PC-9 (cell line): ENCODE data around the gene DHX8. TPM values are rescaled to one million over a fixed set of nuclear protein-coding genes. Genes with fewer than 3 reads are reported as not detected.

Experiments
- BruUV-seq: library from RNA; stranded (reverse); fragments of 400-500 nt; replicated peaks from 2 replicates; lab custom pipeline; 2021; lab: Mats Ljungman, UMichigan
- CTCF ChIA-PET: fragments of 300-600 bp; sonication (Branson Sonifier 250); formaldehyde crosslinking; loops from one replicate; lab custom pipeline; 2022; ENCODE audit warnings: antibody characterized with exemption; lab: Charles Lee
- POLR2A ChIA-PET: fragments of 300-600 bp; sonication (Branson Sonifier 250); formaldehyde crosslinking; loops from one replicate; lab custom pipeline; 2022; ENCODE audit warnings: antibody characterized with exemption; ENCODE audit not compliant: unreplicated experiment; lab: Charles Lee
- DNase-seq, 2 experiments: peaks; one replicate each; pipeline versions ENCODE4 v3.0.0 to v3.0.0-alpha.2; 2015 to 2022; ENCODE audit warnings: mixed read lengths in 1 of 2
- H2AFZ ChIP-seq: fragments of 200-600 bp; sonication (generic); 2 replicates; pipeline ENCODE4 v1.8.1; 2017; ENCODE audit warnings: antibody characterized with exemption
- H3F3A ChIP-seq: fragments of 200-600 bp; sonication (generic); 2 replicates; pipeline ENCODE4 v1.8.1; 2017; ENCODE audit warnings: antibody characterized with exemption, mild to moderate bottlenecking, low read depth; ENCODE audit not compliant: insufficient read depth
- H3K27ac ChIP-seq: fragments of 200-600 bp; sonication (generic); 2 replicates; pipeline ENCODE4 v1.6.1; 2016; ENCODE audit warnings: mixed run types
- H3K27me3 ChIP-seq: fragments of 200-600 bp; sonication (generic); 2 replicates; pipeline ENCODE4 v1.6.1; 2016; ENCODE audit warnings: low read depth, mixed run types; ENCODE audit not compliant: insufficient read depth
- H3K36me3 ChIP-seq: fragments of 200-600 bp; sonication (generic); 2 replicates; pipeline ENCODE4 v1.6.1; 2016; ENCODE audit warnings: low read depth, mixed run types
- H3K4me1 ChIP-seq: fragments of 200-600 bp; sonication (generic); replicated peaks from 2 replicates; pipeline ENCODE4 v1.6.1; 2016; ENCODE audit warnings: mixed run types; ENCODE audit not compliant: insufficient read depth
- H3K4me2 ChIP-seq: fragments of 200-600 bp; sonication (generic); 2 replicates; pipeline ENCODE4 v1.6.1; 2017; ENCODE audit warnings: mixed run types
- H3K4me3 ChIP-seq: fragments of 200-600 bp; sonication (generic); 2 replicates; pipeline ENCODE4 v1.6.1; 2016; ENCODE audit warnings: mixed run types
- H3K79me2 ChIP-seq: fragments of 200-600 bp; sonication (generic); 2 replicates; pipeline ENCODE4 v1.6.1; 2017; ENCODE audit warnings: low read depth, mixed run types
- H3K9me2 ChIP-seq: fragments of 200-600 bp; sonication (generic); 2 replicates; pipeline ENCODE4 v1.8.1; 2017; ENCODE audit warnings: mild to moderate bottlenecking; ENCODE audit not compliant: insufficient read depth
- H3K9me3 ChIP-seq: fragments of 200-600 bp; sonication (generic); 2 replicates; pipeline ENCODE4 v1.8.1; 2016; ENCODE audit warnings: low read depth; ENCODE audit not compliant: insufficient read depth
- H4K20me1 ChIP-seq: fragments of 200-600 bp; sonication (generic); 2 replicates; pipeline ENCODE4 v1.8.1; 2017; ENCODE audit not compliant: insufficient read depth
- EZH2 ChIP-seq: fragments of 200-600 bp; sonication (generic); IDR thresholded peaks from 2 replicates; pipeline ENCODE4 v1.8.0; 2017; ENCODE audit warnings: antibody characterized with exemption, low read depth
- intact Hi-C: fragments of 100-400 bp; cut with micrococcal nuclease; formaldehyde crosslinking; loops from one replicate; pipeline ENCODE4 v1.10.0; 2022; ENCODE audit not compliant: unreplicated experiment
- total RNA-seq: library from RNA; stranded (reverse); gene quantifications from 2 replicates; pipeline ENCODE4 v1.2.3, GENCODE V29; 2021
- TF ChIP-seq, protein P1 (sequence below): fragments of 200-600 bp; sonication (generic); conservative IDR thresholded peaks from 2 replicates; pipeline ENCODE4 v1.6.1; 2017; ENCODE audit warnings: mixed run types, antibody characterized with exemption, mild to moderate bottlenecking, moderate library complexity

The DHX8 gene
- total RNA-seq, 1 experiment from 2014 or later = 55.4 TPM

DNA sequence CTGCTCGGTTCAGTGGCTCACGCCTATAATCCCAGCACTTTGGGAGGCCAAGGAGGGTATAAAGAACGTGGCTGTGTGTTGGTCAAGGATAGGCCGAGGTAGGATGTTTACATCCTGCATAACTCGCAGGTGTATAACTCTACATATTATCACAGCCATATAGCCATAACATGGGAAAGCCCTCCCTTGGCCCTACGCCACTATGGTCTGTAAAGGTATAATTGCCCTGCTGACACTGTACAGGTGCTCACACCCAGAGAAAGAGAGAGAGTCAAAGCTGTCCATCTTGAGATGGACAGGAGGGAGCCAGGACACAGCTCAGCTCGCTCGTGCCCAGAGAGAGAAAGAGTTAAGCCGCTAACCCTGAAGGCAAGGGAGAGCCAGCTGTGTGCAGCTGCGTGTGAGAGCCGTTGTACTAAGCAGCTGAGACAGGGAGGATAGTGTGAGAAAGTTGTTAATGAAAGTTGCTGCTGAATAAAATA lies 30.4 kb upstream of the DHX8 start:
- H3K27me3 ChIP-seq = no peaks in the 10 kb centered on the region
- CTCF ChIA-PET = no interaction called here
- H3K4me3 ChIP-seq = no peak overlapping the region
- POLR2A ChIA-PET = interaction anchor here (0.6 kb wide), 1 partner anchor 16 kb away, joined by 3 read pairs; no protein-coding TSS in a partner anchor
- no peak for DNase-seq
- no peaks in the 10 kb centered on the region for H4K20me1 ChIP-seq
- H3K36me3 ChIP-seq = no peaks in the 10 kb centered on the region
- intact Hi-C loops = no loop called here
- H2AFZ ChIP-seq = no peak overlapping the region
- peaks cover 5% of the 10 kb centered on the region; the same call in 1 of the 2 replicates for H3F3A ChIP-seq
- no peak overlapping the region for H3K27ac ChIP-seq
- H3K4me2 ChIP-seq = no peak overlapping the region
- H3K79me2 ChIP-seq = no peaks in the 10 kb centered on the region
- no peaks in the 10 kb centered on the region for H3K9me3 ChIP-seq
- no peaks in the 10 kb centered on the region for H3K9me2 ChIP-seq
- peaks cover 19% of the 10 kb centered on the region for H3K4me1 ChIP-seq
- BruUV-seq = no TSS peak
- TF ChIP-seq EZH2 = no peak
- TF ChIP-seq, protein P1, sequence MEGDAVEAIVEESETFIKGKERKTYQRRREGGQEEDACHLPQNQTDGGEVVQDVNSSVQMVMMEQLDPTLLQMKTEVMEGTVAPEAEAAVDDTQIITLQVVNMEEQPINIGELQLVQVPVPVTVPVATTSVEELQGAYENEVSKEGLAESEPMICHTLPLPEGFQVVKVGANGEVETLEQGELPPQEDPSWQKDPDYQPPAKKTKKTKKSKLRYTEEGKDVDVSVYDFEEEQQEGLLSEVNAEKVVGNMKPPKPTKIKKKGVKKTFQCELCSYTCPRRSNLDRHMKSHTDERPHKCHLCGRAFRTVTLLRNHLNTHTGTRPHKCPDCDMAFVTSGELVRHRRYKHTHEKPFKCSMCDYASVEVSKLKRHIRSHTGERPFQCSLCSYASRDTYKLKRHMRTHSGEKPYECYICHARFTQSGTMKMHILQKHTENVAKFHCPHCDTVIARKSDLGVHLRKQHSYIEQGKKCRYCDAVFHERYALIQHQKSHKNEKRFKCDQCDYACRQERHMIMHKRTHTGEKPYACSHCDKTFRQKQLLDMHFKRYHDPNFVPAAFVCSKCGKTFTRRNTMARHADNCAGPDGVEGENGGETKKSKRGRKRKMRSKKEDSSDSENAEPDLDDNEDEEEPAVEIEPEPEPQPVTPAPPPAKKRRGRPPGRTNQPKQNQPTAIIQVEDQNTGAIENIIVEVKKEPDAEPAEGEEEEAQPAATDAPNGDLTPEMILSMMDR = no peak

DNA sequence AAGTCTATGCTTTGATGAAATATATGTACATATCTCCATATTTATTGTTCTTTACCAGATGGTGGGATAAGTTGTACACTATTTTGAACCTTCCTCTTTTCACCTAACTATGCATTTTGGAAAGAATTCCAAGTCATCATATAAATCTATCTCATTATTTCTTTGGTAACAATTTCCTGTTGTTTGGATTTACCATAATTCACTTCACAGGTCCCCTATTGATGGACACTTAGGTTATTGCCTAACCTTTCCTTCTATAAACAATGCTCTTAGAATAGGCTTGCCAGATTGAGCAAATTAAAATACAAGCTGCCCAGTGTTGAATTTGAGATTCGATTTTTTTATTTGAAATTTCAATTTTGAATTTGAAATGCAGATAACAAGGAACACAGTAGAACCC lies 28.9 kb upstream of the DHX8 start:
- H3K27me3 ChIP-seq = no peaks in the 10 kb centered on the region
- no peaks in the 10 kb centered on the region for H4K20me1 ChIP-seq
- POLR2A ChIA-PET = no interaction called here
- no peak overlapping the region for H2AFZ ChIP-seq
- intact Hi-C loops = no loop called here
- H3K4me2 ChIP-seq = no peak overlapping the region
- CTCF ChIA-PET = no interaction called here
- no peaks in the 10 kb centered on the region for H3K79me2 ChIP-seq
- H3F3A ChIP-seq = peaks cover 5% of the 10 kb centered on the region; the same call in 1 of the 2 replicates
- no peaks in the 10 kb centered on the region for H3K36me3 ChIP-seq
- TF ChIP-seq, protein P1 = no peak
- TF ChIP-seq EZH2 = no peak
- H3K4me1 ChIP-seq = peaks cover 25% of the 10 kb centered on the region
- H3K9me2 ChIP-seq = no peaks in the 10 kb centered on the region
- no peak overlapping the region for H3K4me3 ChIP-seq
- BruUV-seq = no TSS peak
- no peak overlapping the region for H3K27ac ChIP-seq
- H3K9me3 ChIP-seq = no peaks in the 10 kb centered on the region
- no peak for DNase-seq

DNA sequence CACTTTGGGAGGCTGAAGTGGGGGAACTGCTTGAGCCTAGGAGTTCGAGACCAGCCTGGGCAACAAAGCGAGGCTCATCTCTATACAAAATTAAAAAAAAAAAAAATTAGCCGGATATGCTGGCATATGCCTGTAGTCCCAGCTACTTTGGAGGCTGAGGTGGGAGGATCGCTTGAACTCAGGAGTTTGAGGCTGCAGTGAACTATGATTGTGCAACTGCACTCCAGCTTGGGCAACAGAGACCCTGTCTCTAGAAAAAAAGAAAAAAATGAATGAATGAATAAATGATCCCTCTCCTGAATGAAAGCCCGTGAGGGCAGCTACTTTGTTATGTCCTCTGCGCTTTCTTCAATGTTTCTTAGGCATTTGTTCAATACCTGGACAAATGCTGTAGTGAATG lies 27.7 kb upstream of the DHX8 start:
- H3K9me2 ChIP-seq = no peaks in the 10 kb centered on the region
- H2AFZ ChIP-seq = no peak overlapping the region
- TF ChIP-seq EZH2 = no peak
- TF ChIP-seq, protein P1 = no peak
- H3K4me3 ChIP-seq = no peak overlapping the region
- no peak overlapping the region for H3K4me2 ChIP-seq
- BruUV-seq = no TSS peak
- intact Hi-C loops = no loop called here
- H3K36me3 ChIP-seq = no peaks in the 10 kb centered on the region
- no peaks in the 10 kb centered on the region for H3K27me3 ChIP-seq
- peaks cover 25% of the 10 kb centered on the region for H3K4me1 ChIP-seq
- no peaks in the 10 kb centered on the region for H4K20me1 ChIP-seq
- POLR2A ChIA-PET = interaction anchor here (0.7 kb wide), 1 partner anchor 1652 kb away, joined by 5 read pairs; no protein-coding TSS in a partner anchor
- H3K9me3 ChIP-seq = no peaks in the 10 kb centered on the region
- DNase-seq = no peak
- H3K79me2 ChIP-seq = no peaks in the 10 kb centered on the region
- H3K27ac ChIP-seq = no peak overlapping the region
- peaks cover 5% of the 10 kb centered on the region; the same call in 1 of the 2 replicates for H3F3A ChIP-seq
- CTCF ChIA-PET = no interaction called here
